Keratinocyte (primary cell): ENCODE data around the gene TEAD4. TPM values are rescaled to one million over a fixed set of nuclear protein-coding genes. Genes with fewer than 3 reads are reported as not detected.

Experiments used
- DNase-seq: peaks from one replicate; pipeline ENCODE4 v3.0.0-alpha.2; 2011; ENCODE audit warnings: low read depth, missing footprints, low spot score
- FAIRE-seq: peaks from 2 replicates; lab custom pipeline; 2011; peaks lifted over from hg19 to GRCh38; lab: Jason Lieb, UNC
- H2AFZ ChIP-seq: 2 replicates; pipeline ENCODE4 v1.6.0; 2012; ENCODE audit warnings: low read length, control low read depth, inconsistent platforms; ENCODE audit not compliant: control insufficient read depth
- H3K27ac ChIP-seq: 2 replicates; pipeline ENCODE4 v1.5.1; 2011; ENCODE audit warnings: low read length; ENCODE audit not compliant: control insufficient read depth, insufficient read depth
- H3K27me3 ChIP-seq: 3 replicates; pipeline ENCODE4 v1.6.0; 2011; ENCODE audit warnings: low read length; ENCODE audit not compliant: control insufficient read depth, insufficient read depth; ENCODE audit errors: extremely low read depth
- H3K36me3 ChIP-seq, 2 experiments: 2 replicates in 1 of 2; 3 replicates in 1 of 2; pipeline ENCODE4 v1.5.1; 2011; ENCODE audit warnings: low read length in 2 of 2, mild to moderate bottlenecking in 1 of 2; ENCODE audit not compliant: control insufficient read depth in 2 of 2, insufficient read depth in 2 of 2; ENCODE audit errors: extremely low read depth in 1 of 2
- H3K4me1 ChIP-seq: 3 replicates; pipeline ENCODE4 v1.5.1; 2011; ENCODE audit warnings: low read length; ENCODE audit not compliant: control insufficient read depth, insufficient read depth; ENCODE audit errors: extremely low read depth
- H3K4me2 ChIP-seq: 3 replicates; pipeline ENCODE4 v1.6.0; 2011; ENCODE audit warnings: low read depth, low read length; ENCODE audit not compliant: control insufficient read depth, insufficient read depth; ENCODE audit errors: extremely low read depth
- H3K4me3 ChIP-seq, 3 experiments: fragments of 200-600 bp in 1 of 3; sonication (generic) in 1 of 3; 2 replicates in 2 of 3; 3 replicates in 1 of 3; pipeline ENCODE4 v1.5.1; 2011 to 2016; ENCODE audit warnings: low read length in 3 of 3, mild to moderate bottlenecking in 3 of 3, control low read depth in 2 of 3, inconsistent platforms in 1 of 3, low read depth in 1 of 3, mixed read lengths in 1 of 3, mixed run types in 1 of 3, moderate library complexity in 1 of 3; ENCODE audit not compliant: control insufficient read depth in 2 of 3, insufficient read depth in 2 of 3; ENCODE audit errors: extremely low read depth in 1 of 3
- H3K79me2 ChIP-seq: 2 replicates; pipeline ENCODE4 v1.6.0; 2012; ENCODE audit warnings: low read length; ENCODE audit not compliant: control insufficient read depth, insufficient read depth
- H3K9ac ChIP-seq: 3 replicates; pipeline ENCODE4 v1.6.0; 2011; ENCODE audit warnings: low read length; ENCODE audit not compliant: control insufficient read depth, insufficient read depth; ENCODE audit errors: extremely low read depth
- H3K9me1 ChIP-seq: 3 replicates; pipeline ENCODE4 v1.6.0; 2011; ENCODE audit warnings: low read length; ENCODE audit not compliant: control insufficient read depth, insufficient read depth; ENCODE audit errors: extremely low read depth
- H3K9me3 ChIP-seq: 2 replicates; pipeline ENCODE4 v1.5.1; 2012; ENCODE audit warnings: low read depth, low read length; ENCODE audit not compliant: control insufficient read depth
- H4K20me1 ChIP-seq: 3 replicates; pipeline ENCODE4 v1.6.0; 2011; ENCODE audit warnings: low read length; ENCODE audit not compliant: control insufficient read depth, insufficient read depth; ENCODE audit errors: extremely low read depth
- CTCF ChIP-seq, 3 experiments: IDR thresholded peaks in 1 of 3; conservative IDR thresholded peaks in 1 of 3; optimal IDR thresholded peaks in 1 of 3; 2 replicates in 2 of 3; 3 replicates in 1 of 3; pipeline versions ENCODE3 to v1.5.1; 2011; ENCODE audit warnings: low read length in 3 of 3, mild to moderate bottlenecking in 3 of 3, moderate library complexity in 2 of 3, control low read depth in 1 of 3, inconsistent platforms in 1 of 3; ENCODE audit not compliant: insufficient read depth in 2 of 3; ENCODE audit errors: extremely low read depth in 1 of 3
- EZH2 ChIP-seq: IDR thresholded peaks from one replicate; pipeline ENCODE4 v1.6.1; 2012; ENCODE audit warnings: inconsistent platforms, mild to moderate bottlenecking, low read length, moderate library complexity
- dilution Hi-C: fragments of 300-500 bp; cut with MboI; formaldehyde crosslinking; loops from one replicate; pipeline ENCODE4 v1.7.0; 2020; ENCODE audit warnings: low sequenced_read_pairs; ENCODE audit not compliant: extremely low pct_ligation_motif_present
- polyA plus RNA-seq, 5 experiments: library from polyadenylated mRNA; depleted of rRNA in 3 of 5; stranded (reverse) in 3 of 5; stranded (forward) in 1 of 5; unstranded in 1 of 5; fragments of >200 nt; gene quantifications; 1 replicate in 1 of 5; 2 replicates in 3 of 5; 3 replicates in 1 of 5; pipeline versions ENCODE4 v1.2.1 to v1.2.3, GENCODE V29; 2011 to 2012; ENCODE audit warnings: missing spikeins in 2 of 5, low read depth in 1 of 5, low replicate concordance in 1 of 5

Gene TEAD4
- polyA plus RNA-seq, 1 donor (not counting 4 experiments of a cell fraction or from before 2014, with no cell fraction given) = 8.1 TPM

- dilution Hi-C loops = no loop called here
- DNase-seq = no peak
- no peaks in the 10 kb centered on the region for H3K9me1 ChIP-seq
- TF ChIP-seq CTCF (optimal IDR thresholded peaks at IDR 0.05 in 1 of 3, IDR thresholded peaks at IDR 0.05 in 1 of 3, conservative IDR thresholded peaks at IDR 0.05 in 1 of 3; ENCODE audit: extremely low read depth in 1 of 3, insufficient read depth in 2 of 3, low read length in 3 of 3) (peak; percentile 17 to 41 (median 26)), EZH2 (no peak)
- H3K9me3 ChIP-seq = no peaks in the 10 kb centered on the region
- no peaks in the 10 kb centered on the region for H3K27me3 ChIP-seq
- no peaks in the 10 kb centered on the region for H3K4me1 ChIP-seq
- no peak overlapping the region for H3K4me2 ChIP-seq
- no peak overlapping the region for H3K27ac ChIP-seq
- no peaks in the 10 kb centered on the region for H3K79me2 ChIP-seq
- H3K9ac ChIP-seq = no peak overlapping the region
- FAIRE-seq = no peak
- peaks cover 1 to 5% of the 10 kb centered on the region in 2 experiments for H3K36me3 ChIP-seq
- no peak overlapping the region for H3K4me3 ChIP-seq
- H4K20me1 ChIP-seq = no peaks in the 10 kb centered on the region
- no peak overlapping the region for H2AFZ ChIP-seq
Measured at GRCh38 chr12:3035815-3036702, 76.9 kb downstream of the TEAD4 start.

- no peak for TF ChIP-seq EZH2
- no peak for TF ChIP-seq CTCF (optimal IDR thresholded peaks at IDR 0.05 in 1 of 3, IDR thresholded peaks at IDR 0.05 in 1 of 3, conservative IDR thresholded peaks at IDR 0.05 in 1 of 3; ENCODE audit: extremely low read depth in 1 of 3, insufficient read depth in 2 of 3, low read length in 3 of 3)
- Histone ChIP-seq H4K20me1 (no peaks in the 10 kb centered on the region), H3K4me1 (no peaks in the 10 kb centered on the region), H2AFZ (no peak overlapping the region), H3K4me2 (no peak overlapping the region), H3K27me3 (no peaks in the 10 kb centered on the region), H3K9me3 (no peaks in the 10 kb centered on the region), H3K36me3 (peaks cover 1 to 5% of the 10 kb centered on the region in 2 experiments), H3K9me1 (no peaks in the 10 kb centered on the region), H3K4me3 (no peak overlapping the region), H3K9ac (no peak overlapping the region), H3K79me2 (no peaks in the 10 kb centered on the region), H3K27ac (no peak overlapping the region)
- DNase-seq = no peak
- dilution Hi-C loops = no loop called here
- no peak for FAIRE-seq
Measured at GRCh38 chr12:3036901-3037600, 77.9 kb downstream of the TEAD4 start.
